ENCODE measurements around the gene RAB13.

RAB13 gene

DNA sequence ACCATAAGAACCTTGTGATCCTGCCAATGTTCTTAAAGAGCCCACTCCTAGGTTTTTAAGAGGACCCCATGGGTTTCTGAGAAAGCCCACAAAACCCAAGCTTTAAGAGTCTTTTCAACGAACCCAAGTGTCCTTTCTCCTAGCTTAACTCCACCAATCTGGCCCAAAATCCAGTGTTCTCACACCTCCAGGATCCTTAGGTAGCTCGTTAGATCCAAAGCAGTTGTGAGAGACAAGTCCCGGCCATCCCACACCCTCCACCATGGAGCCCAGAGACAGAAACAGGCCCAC is 41.4 kb downstream of the RAB13 start:
- H4K20me1 ChIP-seq (ENCODE audit: insufficient read depth, low read length, poor library complexity, severe bottlenecking): peaks cover 23% of the 10 kb centered on the region
- H3K4me3 ChIP-seq (ENCODE audit: low read length, poor library complexity, severe bottlenecking): peak overlapping the region; percentile 85
- H3K27me3 ChIP-seq (ENCODE audit: insufficient read depth, low read length, poor library complexity, severe bottlenecking): no peaks in the 10 kb centered on the region
- no peaks in the 10 kb centered on the region for H3F3A ChIP-seq (ENCODE audit: low read depth)
- peak overlapping the region; percentile 91 for H3K4me2 ChIP-seq (ENCODE audit: low read depth, low read length, poor library complexity, severe bottlenecking)
- H3K9me2 ChIP-seq (replicated peaks; ENCODE audit: low read depth, low read length): no peaks in the 10 kb centered on the region
- 0 out of 2 replicates have a peak overlapping the region, but pooled peaks have one; percentile 25 for H2AFZ ChIP-seq (ENCODE audit: low read length)
- H3K9me3 ChIP-seq (ENCODE audit: insufficient read depth, low read depth, low read length): no peaks in the 10 kb centered on the region
- peaks cover 47% of the 10 kb centered on the region; the same call in 1 of the 2 replicates for H3K36me3 ChIP-seq (ENCODE audit: insufficient read depth, low read length)
- peaks cover 37% of the 10 kb centered on the region for H3K79me2 ChIP-seq (ENCODE audit: insufficient read depth, low read length)
- H3K9ac ChIP-seq (ENCODE audit: low read depth, low read length, poor library complexity, severe bottlenecking): peak overlapping the region; percentile 91
- TF ChIP-seq CTCF (conservative IDR thresholded peaks at IDR 0.05; ENCODE audit: low read length): no peak
- no peak for TF ChIP-seq EZH2phosphoT487 (IDR thresholded peaks at IDR 0.05; ENCODE audit: borderline replicate concordance)
- H3K4me1 ChIP-seq (ENCODE audit: insufficient read depth, low read length, poor library complexity, severe bottlenecking): peaks cover 21% of the 10 kb centered on the region

GRCh38 chr1:153944005-153944826 is 41.9 kb downstream of the RAB13 start:
- peak overlapping the region; percentile 91 for H3K9ac ChIP-seq (ENCODE audit: low read depth, low read length, poor library complexity, severe bottlenecking)
- no peaks in the 10 kb centered on the region for H3K9me2 ChIP-seq (replicated peaks; ENCODE audit: low read depth, low read length)
- H3K36me3 ChIP-seq (ENCODE audit: insufficient read depth, low read length): peaks cover 52% of the 10 kb centered on the region; the same call in 1 of the 2 replicates
- H3K4me3 ChIP-seq (ENCODE audit: low read length, poor library complexity, severe bottlenecking): peak overlapping the region; percentile 85
- H2AFZ ChIP-seq (ENCODE audit: low read length): no peak overlapping the region
- H3F3A ChIP-seq (ENCODE audit: low read depth): no peaks in the 10 kb centered on the region
- H3K79me2 ChIP-seq (ENCODE audit: insufficient read depth, low read length): peaks cover 37% of the 10 kb centered on the region
- no peaks in the 10 kb centered on the region for H3K27me3 ChIP-seq (ENCODE audit: insufficient read depth, low read length, poor library complexity, severe bottlenecking)
- TF ChIP-seq EZH2phosphoT487 (IDR thresholded peaks at IDR 0.05; ENCODE audit: borderline replicate concordance) (no peak), CTCF (conservative IDR thresholded peaks at IDR 0.05; ENCODE audit: low read length) (no peak)
- H3K4me2 ChIP-seq (ENCODE audit: low read depth, low read length, poor library complexity, severe bottlenecking): peak overlapping the region; percentile 91
- no peaks in the 10 kb centered on the region for H3K9me3 ChIP-seq (ENCODE audit: insufficient read depth, low read depth, low read length)
- peaks cover 21% of the 10 kb centered on the region for H3K4me1 ChIP-seq (ENCODE audit: insufficient read depth, low read length, poor library complexity, severe bottlenecking)
- peaks cover 23% of the 10 kb centered on the region for H4K20me1 ChIP-seq (ENCODE audit: insufficient read depth, low read length, poor library complexity, severe bottlenecking)

DNA sequence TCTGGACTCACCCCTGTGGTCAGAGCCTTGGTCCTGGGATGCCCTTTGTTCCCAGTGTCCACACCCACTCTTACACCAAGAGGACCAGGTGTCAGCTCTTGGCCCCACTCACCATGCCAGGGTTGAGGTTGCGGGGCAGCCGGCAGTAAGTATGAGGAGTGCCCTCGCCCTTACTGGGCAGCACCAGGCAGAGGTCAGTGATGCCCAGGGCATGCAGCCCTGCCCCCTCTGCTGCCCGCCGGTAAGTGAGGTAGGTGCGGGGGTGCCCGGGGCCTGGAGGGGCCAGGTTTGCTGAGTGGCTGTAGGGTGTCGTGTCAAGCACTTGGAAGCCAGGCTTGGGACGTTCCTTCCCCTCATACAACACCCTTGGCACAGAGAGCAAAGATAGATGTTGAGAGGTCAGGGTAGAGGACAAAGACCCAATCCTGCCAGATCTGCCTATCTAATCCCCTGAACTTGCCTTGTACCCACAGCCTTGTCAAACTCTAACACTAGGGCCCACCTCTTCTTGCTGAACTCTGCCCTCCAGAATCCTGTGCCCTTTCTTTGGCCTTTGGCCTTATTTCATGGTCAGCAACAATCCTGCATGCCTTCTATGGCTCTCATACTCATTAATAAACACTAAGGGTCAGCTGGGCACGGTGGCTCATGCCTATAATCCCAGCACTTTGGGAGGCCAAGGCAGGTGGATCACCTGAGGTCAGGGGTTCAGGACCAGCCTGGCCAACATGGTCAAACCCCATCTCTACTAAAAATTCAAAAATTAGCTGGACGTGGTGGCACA is 43.2 kb downstream of the RAB13 start:
- no peak overlapping the region for H3K4me3 ChIP-seq (ENCODE audit: low read length, poor library complexity, severe bottlenecking)
- no peaks in the 10 kb centered on the region for H3K27me3 ChIP-seq (ENCODE audit: insufficient read depth, low read length, poor library complexity, severe bottlenecking)
- H3K9me3 ChIP-seq (ENCODE audit: insufficient read depth, low read depth, low read length): no peaks in the 10 kb centered on the region
- H3F3A ChIP-seq (ENCODE audit: low read depth): no peaks in the 10 kb centered on the region
- peaks cover 37% of the 10 kb centered on the region for H3K79me2 ChIP-seq (ENCODE audit: insufficient read depth, low read length)
- peaks cover 21% of the 10 kb centered on the region for H3K4me1 ChIP-seq (ENCODE audit: insufficient read depth, low read length, poor library complexity, severe bottlenecking)
- H3K9me2 ChIP-seq (replicated peaks; ENCODE audit: low read depth, low read length): no peaks in the 10 kb centered on the region
- H3K9ac ChIP-seq (ENCODE audit: low read depth, low read length, poor library complexity, severe bottlenecking): no peak overlapping the region
- no peak overlapping the region for H2AFZ ChIP-seq (ENCODE audit: low read length)
- TF ChIP-seq EZH2phosphoT487 (IDR thresholded peaks at IDR 0.05; ENCODE audit: borderline replicate concordance) (no peak), CTCF (conservative IDR thresholded peaks at IDR 0.05; ENCODE audit: low read length) (no peak)
- no peak overlapping the region for H3K4me2 ChIP-seq (ENCODE audit: low read depth, low read length, poor library complexity, severe bottlenecking)
- peaks cover 39% of the 10 kb centered on the region; the same call in 1 of the 2 replicates for H3K36me3 ChIP-seq (ENCODE audit: insufficient read depth, low read length)
- H4K20me1 ChIP-seq (ENCODE audit: insufficient read depth, low read length, poor library complexity, severe bottlenecking): peaks cover 23% of the 10 kb centered on the region
